ENCODE measurements around the gene MAP3K14. TPM values are rescaled to one million over a fixed set of nuclear protein-coding genes. Genes with fewer than 3 reads are reported as not detected.

Gene MAP3K14
- total RNA-seq, 1 experiment from 2014 or later = 10.0 TPM

DNA sequence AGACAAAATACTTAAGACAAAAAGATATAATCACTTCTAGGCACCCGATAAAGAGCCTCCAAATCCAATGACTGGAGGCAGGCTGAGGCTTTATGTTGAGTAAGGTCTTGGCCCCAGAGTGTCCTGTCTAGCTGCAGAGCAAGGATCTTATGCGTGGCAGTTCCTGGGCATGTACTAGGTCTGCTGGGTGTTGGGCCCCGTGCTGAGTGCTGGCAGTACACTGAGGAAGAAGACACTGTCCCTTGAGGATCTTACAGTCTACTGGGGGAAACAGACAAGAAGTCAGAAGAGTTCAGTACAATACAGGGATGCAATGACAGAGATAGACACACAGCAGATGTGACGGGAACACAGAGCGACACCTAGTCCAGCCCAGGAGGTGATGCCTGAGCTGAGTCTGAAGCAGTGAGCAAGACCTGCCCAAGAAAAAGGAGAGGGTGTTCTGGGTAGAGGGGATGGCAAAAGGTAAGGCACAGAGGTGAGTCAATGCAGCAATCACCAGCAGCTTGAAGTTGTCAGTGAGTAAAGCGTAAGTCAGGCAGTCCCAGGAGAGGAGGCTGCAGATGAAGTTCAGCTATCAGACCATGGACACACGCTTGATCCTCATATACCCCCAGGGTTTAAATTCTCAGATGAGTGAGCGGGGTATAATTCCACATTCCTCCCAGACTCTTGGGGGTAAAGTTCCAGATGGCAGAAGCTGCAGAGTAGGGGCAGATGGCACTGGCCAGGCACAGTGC lies 18.1 kb downstream of the MAP3K14 start:
- Histone ChIP-seq H3K9me3 (no peaks in the 10 kb centered on the region), H3K4me3 (ENCODE audit: low read depth, low read length) (no peak overlapping the region), H3K36me3 (ENCODE audit: control insufficient read depth, insufficient read depth, low read length) (no peaks in the 10 kb centered on the region), H3K4me1 (peaks cover 13% of the 10 kb centered on the region), H3K27me3 (replicated peaks; ENCODE audit: control insufficient read depth, insufficient read depth, low read length) (no peaks in the 10 kb centered on the region)
- CTCF ChIA-PET = no interaction called here
- POLR2A ChIA-PET = interaction anchor here (1.1 kb wide), 1 partner anchor 18 kb away, joined by 4 read pairs; the partner anchor contains the start of gene MAP3K14
- no peak for DNase-seq
- intact Hi-C loops (cut with micrococcal nuclease; ENCODE audit: unreplicated experiment) = no loop called here
- H3K36me3 Mint-ChIP-seq (ENCODE audit: insufficient read depth, unreplicated experiment) = no peaks in the 10 kb centered on the region
- peaks cover 6% of the 10 kb centered on the region for H3K4me1 Mint-ChIP-seq (ENCODE audit: low read depth, unreplicated experiment)
- H3K4me3 Mint-ChIP-seq (ENCODE audit: unreplicated experiment) = no peak overlapping the region
- H3K9me3 Mint-ChIP-seq (ENCODE audit: unreplicated experiment) = no peaks in the 10 kb centered on the region
- H3K27ac Mint-ChIP-seq (ENCODE audit: unreplicated experiment) = no peak overlapping the region
- TF ChIP-seq CTCF (IDR thresholded peaks at IDR 0.05; ENCODE audit: insufficient read depth in 1 of 2, low read depth in 1 of 2, low read length in 1 of 2, severe bottlenecking in 1 of 2, unreplicated experiment in 1 of 2) = no peak
- no peaks in the 10 kb centered on the region for H3K27me3 Mint-ChIP-seq (ENCODE audit: insufficient read depth, unreplicated experiment)
- BruUV-seq (replicated peaks) = no TSS peak

DNA sequence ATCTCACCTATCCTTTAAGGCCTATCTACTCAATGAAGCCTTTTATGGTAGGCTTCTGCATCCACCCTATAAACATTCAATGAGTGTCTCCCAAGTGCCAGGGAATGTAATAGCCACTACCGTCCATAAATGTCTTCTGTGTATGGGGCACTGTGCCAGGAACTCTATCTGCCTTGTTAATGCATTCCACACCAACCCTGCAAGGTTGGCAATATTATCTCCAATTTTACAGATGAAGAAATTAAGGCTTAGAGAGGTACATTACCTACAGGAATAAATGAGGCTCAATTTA lies 20.0 kb downstream of the MAP3K14 start:
- no peak for TF ChIP-seq CTCF (IDR thresholded peaks at IDR 0.05; ENCODE audit: insufficient read depth in 1 of 2, low read depth in 1 of 2, low read length in 1 of 2, severe bottlenecking in 1 of 2, unreplicated experiment in 1 of 2)
- Mint-ChIP-seq H3K27me3 (ENCODE audit: insufficient read depth, unreplicated experiment) (no peaks in the 10 kb centered on the region), H3K27ac (ENCODE audit: unreplicated experiment) (no peak overlapping the region), H3K36me3 (ENCODE audit: insufficient read depth, unreplicated experiment) (no peaks in the 10 kb centered on the region), H3K4me1 (ENCODE audit: low read depth, unreplicated experiment) (peaks cover 7% of the 10 kb centered on the region), H3K9me3 (ENCODE audit: unreplicated experiment) (no peaks in the 10 kb centered on the region), H3K4me3 (ENCODE audit: unreplicated experiment) (no peak overlapping the region)
- Histone ChIP-seq H3K4me3 (ENCODE audit: low read depth, low read length) (no peak overlapping the region), H3K9me3 (no peaks in the 10 kb centered on the region), H3K36me3 (ENCODE audit: control insufficient read depth, insufficient read depth, low read length) (no peaks in the 10 kb centered on the region), H3K4me1 (peaks cover 12% of the 10 kb centered on the region), H3K27me3 (replicated peaks; ENCODE audit: control insufficient read depth, insufficient read depth, low read length) (no peaks in the 10 kb centered on the region)
- DNase-seq = no peak
- intact Hi-C loops (cut with micrococcal nuclease; ENCODE audit: unreplicated experiment) = no loop called here
- ChIA-PET POLR2A (no interaction called here), CTCF (no interaction called here)
- BruUV-seq (replicated peaks) = no TSS peak

DNA sequence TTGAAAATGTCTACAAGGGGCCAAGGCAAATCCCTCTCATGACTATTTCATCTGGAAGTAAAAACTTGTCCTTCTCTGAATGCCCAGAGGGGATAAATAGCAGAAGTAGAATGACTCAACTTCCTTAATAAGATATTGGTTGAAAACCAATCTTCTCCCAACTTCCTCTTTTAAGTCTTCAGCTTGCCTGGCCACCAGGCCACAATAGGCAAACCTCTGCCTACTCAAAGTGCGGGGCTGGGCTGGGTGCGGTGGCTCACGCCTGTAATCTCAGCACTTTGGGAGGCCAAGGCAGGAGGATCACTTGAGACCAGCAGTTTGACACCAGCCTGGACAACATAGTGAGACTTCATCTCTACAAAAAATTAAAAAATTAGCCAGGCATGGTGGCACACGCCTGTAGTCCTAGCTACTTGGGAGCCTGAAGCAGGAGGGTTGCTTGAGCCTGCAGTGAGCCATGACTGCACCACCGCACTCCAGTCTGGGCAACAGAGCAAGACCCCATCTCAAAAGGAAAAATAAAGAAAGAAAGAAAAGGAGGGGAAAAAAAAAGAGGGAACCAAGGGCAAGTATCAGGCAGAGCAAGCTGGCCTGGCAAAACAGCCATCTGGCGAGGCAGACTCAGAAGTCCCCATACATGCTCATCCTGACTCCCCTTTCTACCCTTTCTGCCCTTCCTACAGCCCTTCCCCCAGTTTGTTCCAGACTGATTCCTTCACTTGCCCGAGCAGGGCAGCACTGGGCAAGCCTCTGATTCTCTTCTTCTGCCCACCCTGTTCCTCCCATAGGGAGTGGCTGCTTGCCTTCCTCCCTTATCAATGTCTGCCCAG lies 20.6 kb downstream of the MAP3K14 start:
- Mint-ChIP-seq H3K4me3 (ENCODE audit: unreplicated experiment) (no peak overlapping the region), H3K9me3 (ENCODE audit: unreplicated experiment) (no peaks in the 10 kb centered on the region), H3K4me1 (ENCODE audit: low read depth, unreplicated experiment) (peaks cover 7% of the 10 kb centered on the region), H3K27ac (ENCODE audit: unreplicated experiment) (no peak overlapping the region), H3K27me3 (ENCODE audit: insufficient read depth, unreplicated experiment) (no peaks in the 10 kb centered on the region), H3K36me3 (ENCODE audit: insufficient read depth, unreplicated experiment) (no peaks in the 10 kb centered on the region)
- TF ChIP-seq CTCF (IDR thresholded peaks at IDR 0.05; ENCODE audit: insufficient read depth in 1 of 2, low read depth in 1 of 2, low read length in 1 of 2, severe bottlenecking in 1 of 2, unreplicated experiment in 1 of 2) = no peak
- Histone ChIP-seq H3K4me3 (ENCODE audit: low read depth, low read length) (no peak overlapping the region), H3K36me3 (ENCODE audit: control insufficient read depth, insufficient read depth, low read length) (no peaks in the 10 kb centered on the region), H3K4me1 (peaks cover 12% of the 10 kb centered on the region), H3K9me3 (no peaks in the 10 kb centered on the region), H3K27me3 (replicated peaks; ENCODE audit: control insufficient read depth, insufficient read depth, low read length) (no peaks in the 10 kb centered on the region)
- no peak for DNase-seq
- intact Hi-C loops (cut with micrococcal nuclease; ENCODE audit: unreplicated experiment) = no loop called here
- ChIA-PET POLR2A (no interaction called here), CTCF (no interaction called here)
- no TSS peak for BruUV-seq (replicated peaks)

All from Caco-2 (cell line).